Posterior cingulate gyrus (tissue), 11 donors: ENCODE measurements around the gene CAPN15.

ENCODE experiments used
- DNase-seq, 10 donors: peaks; one replicate each; pipeline versions ENCODE4 v3.0.0 to v3.0.0-alpha.2; 2020 to 2021; ENCODE audit warnings: mixed read lengths in 3 of 10
- intact Hi-C: fragments of 100-400 bp; cut with DNase I; formaldehyde crosslinking; loops from one replicate; pipeline ENCODE4 v1.15.1; 2023

The CAPN15 gene

GRCh38 chr16:523097-523741, 4.3 kb upstream of the CAPN15 start:
- intact Hi-C loops = loop anchor here (10.0 kb wide), 1 partner anchor 62 kb away; no protein-coding TSS in a partner anchor
- DNase-seq = no peak

- DNase-seq = no peak
- intact Hi-C loops = loop anchor here (10.0 kb wide), 1 partner anchor 60 kb away; no protein-coding TSS in a partner anchor
These were observed 3.1 kb upstream of the CAPN15 start for GRCh38 chr16:524274-525040.

- no peak for DNase-seq
- intact Hi-C loops = loop anchor here (10.0 kb wide), 1 partner anchor 60 kb away; no protein-coding TSS in a partner anchor
These were observed 2.4 kb upstream of the CAPN15 start for GRCh38 chr16:525123-525519.

- DNase-seq = peak in 3 of 10 donors; percentile 16 to 56 (median 37)
- intact Hi-C loops = loop anchor here (10.0 kb wide), 1 partner anchor 59 kb away; no protein-coding TSS in a partner anchor
These were observed 1.9 kb upstream of the CAPN15 start for GRCh38 chr16:525520-526180.

- DNase-seq = peak in 1 of 10 donors; percentile 19
- intact Hi-C loops = loop anchor here (10.0 kb wide), 1 partner anchor 58 kb away; no protein-coding TSS in a partner anchor
These were observed 1.1 kb upstream of the CAPN15 start for GRCh38 chr16:526181-527014.

- DNase-seq = no peak
- intact Hi-C loops = loop anchor here (10.0 kb wide), 1 partner anchor 56 kb away; no protein-coding TSS in a partner anchor
These were observed 849 bp downstream of the CAPN15 start for GRCh38 chr16:528111-529011.

GRCh38 chr16:529012-529575, 1.6 kb downstream of the CAPN15 start:
- no peak for DNase-seq
- intact Hi-C loops = loop anchor here (10.0 kb wide), 1 partner anchor 56 kb away; no protein-coding TSS in a partner anchor

- DNase-seq = no peak
- intact Hi-C loops = no loop called here
These were observed 2.8 kb downstream of the CAPN15 start for GRCh38 chr16:530111-530817.

GRCh38 chr16:531494-532125, 4.1 kb downstream of the CAPN15 start:
- intact Hi-C loops = no loop called here
- no peak for DNase-seq

- intact Hi-C loops = no loop called here
- no peak for DNase-seq
These were observed 6.0 kb downstream of the CAPN15 start for GRCh38 chr16:533391-534123.

GRCh38 chr16:534135-534534, 6.6 kb downstream of the CAPN15 start:
- intact Hi-C loops = no loop called here
- no peak for DNase-seq

GRCh38 chr16:534856-535445, 7.4 kb downstream of the CAPN15 start:
- intact Hi-C loops = no loop called here
- DNase-seq = no peak

GRCh38 chr16:535446-536405, 8.2 kb downstream of the CAPN15 start:
- no peak for DNase-seq
- intact Hi-C loops = no loop called here

- no peak for DNase-seq
- intact Hi-C loops = no loop called here
These were observed 9.2 kb downstream of the CAPN15 start for GRCh38 chr16:536746-537145.
